ENCODE data around the gene GALNTL6. TPM values are rescaled to one million over a fixed set of nuclear protein-coding genes. Genes with fewer than 3 reads are reported as not detected.

GALNTL6 gene
- polyA plus RNA-seq = not detected in 3 replicates
- not detected for polyA plus RNA-seq (2011; ENCODE audit: low read depth)
- polyA plus RNA-seq (2011; cell fraction: cytosol; rRNA removed) = not detected in 2 replicates
- not detected in 2 replicates for polyA plus RNA-seq (2011; cell fraction: nucleus; rRNA removed)
- polyA plus RNA-seq (2012; ENCODE audit: low replicate concordance) = not detected in 2 replicates
- polyA minus RNA-seq = not detected in 3 replicates
- not detected for polyA minus RNA-seq (2011; cell fraction: cytosol; rRNA and poly(A)+ RNA removed)
- polyA minus RNA-seq (2011; cell fraction: nucleus; rRNA and poly(A)+ RNA removed) = not detected in 2 replicates

DNA sequence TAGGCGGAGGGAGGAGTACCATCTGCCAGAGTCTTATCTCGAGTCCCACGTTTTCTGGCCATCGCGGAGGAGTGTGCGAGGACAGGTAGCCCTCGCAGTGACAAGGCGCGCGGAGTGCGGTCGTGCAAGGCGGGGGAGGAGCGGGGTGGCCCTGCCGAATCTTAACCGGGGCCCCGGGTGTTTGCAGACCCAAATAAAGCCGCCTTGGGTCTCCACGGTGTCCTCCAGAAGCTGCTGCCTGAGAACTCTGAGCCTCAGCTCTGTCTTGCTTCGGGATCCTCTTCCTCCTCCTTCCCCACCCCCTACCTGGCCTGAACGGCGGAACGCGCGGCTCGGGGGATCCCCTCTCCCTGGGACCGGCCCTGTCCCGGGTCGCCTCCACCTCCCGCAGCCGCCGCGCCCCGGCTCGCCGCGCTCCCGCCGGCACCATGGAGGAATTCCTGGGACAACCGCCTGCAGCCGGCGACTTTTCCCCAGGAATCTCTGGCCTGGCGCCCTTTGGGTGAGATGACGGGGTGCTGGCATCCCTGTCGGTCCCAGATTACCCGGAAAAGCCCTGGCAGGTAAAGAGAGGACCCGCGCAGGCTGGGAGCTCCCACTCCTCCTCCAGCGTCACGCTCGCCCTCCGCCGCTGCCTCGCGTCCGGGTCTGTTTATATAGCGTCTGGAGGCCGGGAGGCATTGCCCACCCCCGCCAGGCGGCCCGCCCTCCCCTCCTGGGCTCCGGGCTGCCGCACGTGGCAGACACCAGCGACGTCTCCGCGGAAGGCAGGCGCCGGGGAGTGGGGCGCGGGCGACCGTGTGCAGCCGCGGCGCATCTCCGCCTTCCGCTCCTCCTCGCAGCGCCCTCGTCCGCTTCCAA is at the start of gene GALNTL6:
GALNTL6 (plus strand) TSS at position 740 of the 861 bp plus-strand sequence.
- dilution Hi-C loops (cut with MboI; ENCODE audit: extremely low pct_ligation_motif_present, low sequenced_read_pairs) = no loop called here
- H3K4me1 ChIP-seq (ENCODE audit: control insufficient read depth, extremely low read depth, insufficient read depth, low read length) = no peaks in the 10 kb centered on the region
- no peaks in the 10 kb centered on the region for H3K36me3 ChIP-seq (ENCODE audit: control insufficient read depth in 2 of 2, extremely low read depth in 1 of 2, insufficient read depth in 2 of 2, low read length in 2 of 2)
- H3K9ac ChIP-seq (ENCODE audit: control insufficient read depth, extremely low read depth, insufficient read depth, low read length) = no peak within 1 kb of the TSS
- no peaks in the 10 kb centered on the region for H3K79me2 ChIP-seq (ENCODE audit: control insufficient read depth, insufficient read depth, low read length)
- no peak for FAIRE-seq
- H3K27me3 ChIP-seq (ENCODE audit: control insufficient read depth, extremely low read depth, insufficient read depth, low read length) = peaks cover 27% of the 10 kb centered on the region
- peak within 1 kb of the TSS; percentile 71 for H2AFZ ChIP-seq (ENCODE audit: control insufficient read depth, low read length)
- H3K9me1 ChIP-seq (ENCODE audit: control insufficient read depth, extremely low read depth, insufficient read depth, low read length) = no peaks in the 10 kb centered on the region
- no peak within 1 kb of the TSS for H3K27ac ChIP-seq (ENCODE audit: control insufficient read depth, insufficient read depth, low read length)
- H3K4me2 ChIP-seq (ENCODE audit: control insufficient read depth, extremely low read depth, insufficient read depth, low read depth, low read length) = peak within 1 kb of the TSS; percentile 32
- no peaks in the 10 kb centered on the region for H3K9me3 ChIP-seq (ENCODE audit: control insufficient read depth, low read depth, low read length)
- no peak for DNase-seq (ENCODE audit: low read depth, low spot score)
- TF ChIP-seq, protein P1, sequence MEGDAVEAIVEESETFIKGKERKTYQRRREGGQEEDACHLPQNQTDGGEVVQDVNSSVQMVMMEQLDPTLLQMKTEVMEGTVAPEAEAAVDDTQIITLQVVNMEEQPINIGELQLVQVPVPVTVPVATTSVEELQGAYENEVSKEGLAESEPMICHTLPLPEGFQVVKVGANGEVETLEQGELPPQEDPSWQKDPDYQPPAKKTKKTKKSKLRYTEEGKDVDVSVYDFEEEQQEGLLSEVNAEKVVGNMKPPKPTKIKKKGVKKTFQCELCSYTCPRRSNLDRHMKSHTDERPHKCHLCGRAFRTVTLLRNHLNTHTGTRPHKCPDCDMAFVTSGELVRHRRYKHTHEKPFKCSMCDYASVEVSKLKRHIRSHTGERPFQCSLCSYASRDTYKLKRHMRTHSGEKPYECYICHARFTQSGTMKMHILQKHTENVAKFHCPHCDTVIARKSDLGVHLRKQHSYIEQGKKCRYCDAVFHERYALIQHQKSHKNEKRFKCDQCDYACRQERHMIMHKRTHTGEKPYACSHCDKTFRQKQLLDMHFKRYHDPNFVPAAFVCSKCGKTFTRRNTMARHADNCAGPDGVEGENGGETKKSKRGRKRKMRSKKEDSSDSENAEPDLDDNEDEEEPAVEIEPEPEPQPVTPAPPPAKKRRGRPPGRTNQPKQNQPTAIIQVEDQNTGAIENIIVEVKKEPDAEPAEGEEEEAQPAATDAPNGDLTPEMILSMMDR (optimal IDR thresholded peaks at IDR 0.05 in 1 of 3, IDR thresholded peaks at IDR 0.05 in 1 of 3, conservative IDR thresholded peaks at IDR 0.05 in 1 of 3; ENCODE audit: extremely low read depth in 1 of 3, insufficient read depth in 2 of 3, low read length in 3 of 3) = no peak
- peak; percentile 24 for TF ChIP-seq EZH2 (IDR thresholded peaks at IDR 0.05; ENCODE audit: low read length)
- no peaks in the 10 kb centered on the region for H4K20me1 ChIP-seq (ENCODE audit: control insufficient read depth, extremely low read depth, insufficient read depth, low read length)
- peak within 1 kb of the TSS in 2 of 3 experiments; percentile 7 to 21 for H3K4me3 ChIP-seq (ENCODE audit: control insufficient read depth in 2 of 3, extremely low read depth in 1 of 3, insufficient read depth in 2 of 3, low read depth in 1 of 3, low read length in 3 of 3)

GRCh38 chr4:171765514-171765913 is 47.7 kb upstream of the GALNTL6 start:
- Histone ChIP-seq H3K9me1 (ENCODE audit: control insufficient read depth, extremely low read depth, insufficient read depth, low read length) (no peaks in the 10 kb centered on the region), H3K27ac (ENCODE audit: control insufficient read depth, insufficient read depth, low read length) (no peak overlapping the region), H3K4me2 (ENCODE audit: control insufficient read depth, extremely low read depth, insufficient read depth, low read depth, low read length) (no peak overlapping the region), H3K4me3 (ENCODE audit: control insufficient read depth in 2 of 3, extremely low read depth in 1 of 3, insufficient read depth in 2 of 3, low read depth in 1 of 3, low read length in 3 of 3) (no peak overlapping the region), H2AFZ (ENCODE audit: control insufficient read depth, low read length) (no peak overlapping the region), H3K27me3 (ENCODE audit: control insufficient read depth, extremely low read depth, insufficient read depth, low read length) (no peaks in the 10 kb centered on the region), H3K9ac (ENCODE audit: control insufficient read depth, extremely low read depth, insufficient read depth, low read length) (no peak overlapping the region), H3K9me3 (ENCODE audit: control insufficient read depth, low read depth, low read length) (no peaks in the 10 kb centered on the region), H3K36me3 (ENCODE audit: control insufficient read depth in 2 of 2, extremely low read depth in 1 of 2, insufficient read depth in 2 of 2, low read length in 2 of 2) (no peaks in the 10 kb centered on the region), H3K79me2 (ENCODE audit: control insufficient read depth, insufficient read depth, low read length) (no peaks in the 10 kb centered on the region), H4K20me1 (ENCODE audit: control insufficient read depth, extremely low read depth, insufficient read depth, low read length) (no peaks in the 10 kb centered on the region), H3K4me1 (ENCODE audit: control insufficient read depth, extremely low read depth, insufficient read depth, low read length) (no peaks in the 10 kb centered on the region)
- no peak for FAIRE-seq
- DNase-seq (ENCODE audit: low read depth, low spot score) = no peak
- dilution Hi-C loops (cut with MboI; ENCODE audit: extremely low pct_ligation_motif_present, low sequenced_read_pairs) = no loop called here
- TF ChIP-seq, protein P1 (optimal IDR thresholded peaks at IDR 0.05 in 1 of 3, IDR thresholded peaks at IDR 0.05 in 1 of 3, conservative IDR thresholded peaks at IDR 0.05 in 1 of 3; ENCODE audit: extremely low read depth in 1 of 3, insufficient read depth in 2 of 3, low read length in 3 of 3) = no peak
- TF ChIP-seq EZH2 (IDR thresholded peaks at IDR 0.05; ENCODE audit: low read length) = no peak

Measured in keratinocyte (primary cell).